GM23338 (cell line): ENCODE results near the gene SP6. TPM values are rescaled to one million over a fixed set of nuclear protein-coding genes. Genes with fewer than 3 reads are reported as not detected.

Source experiments
- ATAC-seq: fragments of 200-7000 bp; cut with Tn5 transposase; 3 replicates; pipeline ENCODE4 v1.9.1; 2020
- DNase-seq: peaks from one replicate; pipeline ENCODE4 v3.0.0-alpha.2; 2015; ENCODE audit warnings: low spot score
- H2AFZ ChIP-seq: fragments of 200-600 bp; sonication (generic); 2 replicates; pipeline ENCODE4 v1.8.0; 2016; ENCODE audit warnings: antibody characterized with exemption, mild to moderate bottlenecking, moderate library complexity
- H3F3A ChIP-seq: fragments of 200-600 bp; sonication (generic); replicated peaks from 2 replicates; pipeline ENCODE4 v1.8.0; 2017; ENCODE audit warnings: antibody characterized with exemption, mixed run types, low read depth
- H3K27ac ChIP-seq: fragments of 200-600 bp; sonication (generic); 2 replicates; pipeline ENCODE4 v1.6.1; 2016; ENCODE audit warnings: low read depth
- H3K27me3 ChIP-seq: fragments of 200-600 bp; sonication (generic); 2 replicates; pipeline ENCODE4 v1.8.0; 2016; ENCODE audit warnings: mild to moderate bottlenecking, mixed run types, moderate library complexity; ENCODE audit not compliant: insufficient read depth
- H3K36me3 ChIP-seq: fragments of 200-600 bp; sonication (generic); 2 replicates; pipeline ENCODE4 v1.8.0; 2016; ENCODE audit warnings: mild to moderate bottlenecking; ENCODE audit not compliant: insufficient read depth
- H3K4me1 ChIP-seq: fragments of 200-600 bp; sonication (generic); 2 replicates; pipeline ENCODE4 v1.8.0; 2016; ENCODE audit warnings: mild to moderate bottlenecking, moderate library complexity; ENCODE audit not compliant: insufficient read depth
- H3K4me2 ChIP-seq: fragments of 200-600 bp; sonication (generic); 2 replicates; pipeline ENCODE4 v1.7.1; 2017; ENCODE audit warnings: mixed run types
- H3K4me3 ChIP-seq: fragments of 200-600 bp; sonication (generic); 2 replicates; pipeline ENCODE4 v1.6.1; 2016; ENCODE audit warnings: mixed run types
- H3K79me2 ChIP-seq: fragments of 200-600 bp; sonication (generic); replicated peaks from 2 replicates; pipeline ENCODE4 v1.8.0; 2017; ENCODE audit warnings: mild to moderate bottlenecking; ENCODE audit not compliant: insufficient read depth
- H3K9me2 ChIP-seq: fragments of 200-600 bp; sonication (generic); 2 replicates; pipeline ENCODE4 v1.8.0; 2017; ENCODE audit not compliant: insufficient read depth
- H4K20me1 ChIP-seq: fragments of 200-600 bp; sonication (generic); replicated peaks from 2 replicates; pipeline ENCODE4 v1.8.0; 2017; ENCODE audit warnings: mild to moderate bottlenecking; ENCODE audit not compliant: insufficient read depth
- H3K27ac Mint-ChIP-seq: 2 replicates; pipeline ENCODE4 v1.8.0; 2020; ENCODE audit warnings: inconsistent platforms, mild to moderate bottlenecking, moderate library complexity, mixed read lengths
- H3K27me3 Mint-ChIP-seq: 3 replicates; pipeline ENCODE4 v1.8.0; 2022; ENCODE audit warnings: low read depth, mild to moderate bottlenecking, moderate library complexity, mixed read lengths, inconsistent platforms; ENCODE audit not compliant: insufficient read depth, poor library complexity
- H3K36me3 Mint-ChIP-seq: 3 replicates; pipeline ENCODE4 v1.8.0; 2021; ENCODE audit warnings: low read depth, mild to moderate bottlenecking, inconsistent platforms, moderate library complexity, mixed read lengths
- H3K4me1 Mint-ChIP-seq: 3 replicates; pipeline ENCODE4 v1.8.0; 2020; ENCODE audit warnings: mild to moderate bottlenecking, inconsistent platforms, mixed read lengths
- H3K4me3 Mint-ChIP-seq: 3 replicates; pipeline ENCODE4 v1.8.0; 2021; ENCODE audit warnings: moderate library complexity, mild to moderate bottlenecking, inconsistent platforms, mixed read lengths
- H3K9me3 Mint-ChIP-seq: 3 replicates; pipeline ENCODE4 v1.8.0; 2020; ENCODE audit warnings: moderate library complexity, mild to moderate bottlenecking, inconsistent platforms, mixed read lengths
- CREB1 ChIP-seq: fragments of 250-450 bp; sonication (Bioruptor Pico); IDR thresholded peaks from 2 replicates; pipeline ENCODE4 v1.5.0; 2020; ENCODE audit warnings: low read depth, mild to moderate bottlenecking, moderate library complexity
- ETS1 ChIP-seq: IDR thresholded peaks from 2 replicates; pipeline ENCODE4 v1.6.1; 2016; ENCODE audit warnings: antibody characterized with exemption
- EZH2 ChIP-seq: fragments of 200-600 bp; sonication (generic); IDR thresholded peaks from one replicate; pipeline ENCODE4 v1.8.0; 2017; ENCODE audit warnings: antibody characterized with exemption, mild to moderate bottlenecking, low read depth; ENCODE audit not compliant: unreplicated experiment
- EZH2phosphoT487 ChIP-seq: fragments of 200-600 bp; sonication (generic); IDR thresholded peaks from one replicate; pipeline ENCODE4 v1.8.1; 2018; ENCODE audit warnings: antibody characterized with exemption; ENCODE audit not compliant: unreplicated experiment
- JUNB ChIP-seq: IDR thresholded peaks from one replicate; pipeline ENCODE4 v1.6.1; 2016; ENCODE audit warnings: antibody characterized with exemption; ENCODE audit not compliant: unreplicated experiment
- NANOG ChIP-seq: IDR thresholded peaks from 2 replicates; pipeline ENCODE4 v1.6.1; 2016; ENCODE audit warnings: antibody characterized with exemption, borderline replicate concordance
- POLR2AphosphoS5 ChIP-seq: IDR thresholded peaks from 2 replicates; pipeline ENCODE4 v1.6.1; 2016; ENCODE audit warnings: antibody characterized with exemption, low read depth
- REST ChIP-seq: IDR thresholded peaks from one replicate; pipeline ENCODE4 v1.6.1; 2018; ENCODE audit warnings: antibody characterized with exemption; ENCODE audit not compliant: unreplicated experiment
- STAT1 ChIP-seq: IDR thresholded peaks from one replicate; pipeline ENCODE4 v1.6.1; 2016; ENCODE audit warnings: antibody characterized with exemption; ENCODE audit not compliant: unreplicated experiment
- ZNF114 ChIP-seq: fragments of 250-450 bp; sonication (Bioruptor Pico); IDR thresholded peaks from 2 replicates; pipeline ENCODE4 v1.5.0; 2020; ENCODE audit warnings: mild to moderate bottlenecking, moderate library complexity
- ZNF331 ChIP-seq: fragments of 250-450 bp; sonication (Bioruptor Pico); IDR thresholded peaks from 2 replicates; pipeline ENCODE4 v1.5.0; 2020; ENCODE audit warnings: low read depth, mild to moderate bottlenecking, moderate library complexity
- polyA plus RNA-seq: library from polyadenylated mRNA; unstranded; fragments of >200 nt; fragmentation: Nextera tagmentation; extraction: Ambion mirVana; gene quantifications from 2 replicates; pipeline ENCODE4 v1.2.1, GENCODE V29; 2016
- total RNA-seq: library from RNA; depleted of rRNA; stranded (reverse); fragments of >200 nt; shearing (Covaris generic); gene quantifications from 2 replicates; pipeline ENCODE4 v1.2.3, GENCODE V29; 2014
- TF ChIP-seq, protein P1 (sequence below): fragments of 250-450 bp; sonication (Bioruptor Pico); IDR thresholded peaks from 2 replicates; pipeline ENCODE4 v1.5.0; 2020; ENCODE audit warnings: mild to moderate bottlenecking, moderate library complexity

SP6 gene
- total and polyA plus RNA-seq, 2 experiments from 2014 or later, result 0.13 to 1.0 TPM

GRCh38 chr17:47806913-47807255 is 44.1 kb downstream of the SP6 start:
- Mint-ChIP-seq H3K4me3 (no peak overlapping the region), H3K4me1 (peaks cover 7% of the 10 kb centered on the region; the same call in 2 of the 3 replicates), H3K27me3 (peaks cover 8% of the 10 kb centered on the region), H3K9me3 (no peaks in the 10 kb centered on the region), H3K36me3 (peaks cover 5% of the 10 kb centered on the region; the same call in 1 of the 3 replicates), H3K27ac (no peak overlapping the region)
- Histone ChIP-seq H3F3A (no peaks in the 10 kb centered on the region), H3K4me2 (no peak overlapping the region), H2AFZ (no peak overlapping the region), H3K27ac (no peak overlapping the region), H3K36me3 (no peaks in the 10 kb centered on the region), H3K27me3 (no peaks in the 10 kb centered on the region), H4K20me1 (no peaks in the 10 kb centered on the region; the same call in 1 of the 2 replicates), H3K4me1 (no peaks in the 10 kb centered on the region), H3K79me2 (no peaks in the 10 kb centered on the region), H3K4me3 (no peak overlapping the region), H3K9me2 (no peaks in the 10 kb centered on the region)
- DNase-seq (no peak), ATAC-seq (no peak)
- TF ChIP-seq EZH2 (no peak), NANOG (no peak), REST (no peak), JUNB (no peak), EZH2phosphoT487 (no peak), STAT1 (no peak), ZNF114 (CRISPR knock-in tag) (no peak), ETS1 (no peak), ZNF331 (CRISPR knock-in tag) (no peak), POLR2AphosphoS5 (no peak), CREB1 (CRISPR knock-in tag) (no peak)
- TF ChIP-seq, protein P1, sequence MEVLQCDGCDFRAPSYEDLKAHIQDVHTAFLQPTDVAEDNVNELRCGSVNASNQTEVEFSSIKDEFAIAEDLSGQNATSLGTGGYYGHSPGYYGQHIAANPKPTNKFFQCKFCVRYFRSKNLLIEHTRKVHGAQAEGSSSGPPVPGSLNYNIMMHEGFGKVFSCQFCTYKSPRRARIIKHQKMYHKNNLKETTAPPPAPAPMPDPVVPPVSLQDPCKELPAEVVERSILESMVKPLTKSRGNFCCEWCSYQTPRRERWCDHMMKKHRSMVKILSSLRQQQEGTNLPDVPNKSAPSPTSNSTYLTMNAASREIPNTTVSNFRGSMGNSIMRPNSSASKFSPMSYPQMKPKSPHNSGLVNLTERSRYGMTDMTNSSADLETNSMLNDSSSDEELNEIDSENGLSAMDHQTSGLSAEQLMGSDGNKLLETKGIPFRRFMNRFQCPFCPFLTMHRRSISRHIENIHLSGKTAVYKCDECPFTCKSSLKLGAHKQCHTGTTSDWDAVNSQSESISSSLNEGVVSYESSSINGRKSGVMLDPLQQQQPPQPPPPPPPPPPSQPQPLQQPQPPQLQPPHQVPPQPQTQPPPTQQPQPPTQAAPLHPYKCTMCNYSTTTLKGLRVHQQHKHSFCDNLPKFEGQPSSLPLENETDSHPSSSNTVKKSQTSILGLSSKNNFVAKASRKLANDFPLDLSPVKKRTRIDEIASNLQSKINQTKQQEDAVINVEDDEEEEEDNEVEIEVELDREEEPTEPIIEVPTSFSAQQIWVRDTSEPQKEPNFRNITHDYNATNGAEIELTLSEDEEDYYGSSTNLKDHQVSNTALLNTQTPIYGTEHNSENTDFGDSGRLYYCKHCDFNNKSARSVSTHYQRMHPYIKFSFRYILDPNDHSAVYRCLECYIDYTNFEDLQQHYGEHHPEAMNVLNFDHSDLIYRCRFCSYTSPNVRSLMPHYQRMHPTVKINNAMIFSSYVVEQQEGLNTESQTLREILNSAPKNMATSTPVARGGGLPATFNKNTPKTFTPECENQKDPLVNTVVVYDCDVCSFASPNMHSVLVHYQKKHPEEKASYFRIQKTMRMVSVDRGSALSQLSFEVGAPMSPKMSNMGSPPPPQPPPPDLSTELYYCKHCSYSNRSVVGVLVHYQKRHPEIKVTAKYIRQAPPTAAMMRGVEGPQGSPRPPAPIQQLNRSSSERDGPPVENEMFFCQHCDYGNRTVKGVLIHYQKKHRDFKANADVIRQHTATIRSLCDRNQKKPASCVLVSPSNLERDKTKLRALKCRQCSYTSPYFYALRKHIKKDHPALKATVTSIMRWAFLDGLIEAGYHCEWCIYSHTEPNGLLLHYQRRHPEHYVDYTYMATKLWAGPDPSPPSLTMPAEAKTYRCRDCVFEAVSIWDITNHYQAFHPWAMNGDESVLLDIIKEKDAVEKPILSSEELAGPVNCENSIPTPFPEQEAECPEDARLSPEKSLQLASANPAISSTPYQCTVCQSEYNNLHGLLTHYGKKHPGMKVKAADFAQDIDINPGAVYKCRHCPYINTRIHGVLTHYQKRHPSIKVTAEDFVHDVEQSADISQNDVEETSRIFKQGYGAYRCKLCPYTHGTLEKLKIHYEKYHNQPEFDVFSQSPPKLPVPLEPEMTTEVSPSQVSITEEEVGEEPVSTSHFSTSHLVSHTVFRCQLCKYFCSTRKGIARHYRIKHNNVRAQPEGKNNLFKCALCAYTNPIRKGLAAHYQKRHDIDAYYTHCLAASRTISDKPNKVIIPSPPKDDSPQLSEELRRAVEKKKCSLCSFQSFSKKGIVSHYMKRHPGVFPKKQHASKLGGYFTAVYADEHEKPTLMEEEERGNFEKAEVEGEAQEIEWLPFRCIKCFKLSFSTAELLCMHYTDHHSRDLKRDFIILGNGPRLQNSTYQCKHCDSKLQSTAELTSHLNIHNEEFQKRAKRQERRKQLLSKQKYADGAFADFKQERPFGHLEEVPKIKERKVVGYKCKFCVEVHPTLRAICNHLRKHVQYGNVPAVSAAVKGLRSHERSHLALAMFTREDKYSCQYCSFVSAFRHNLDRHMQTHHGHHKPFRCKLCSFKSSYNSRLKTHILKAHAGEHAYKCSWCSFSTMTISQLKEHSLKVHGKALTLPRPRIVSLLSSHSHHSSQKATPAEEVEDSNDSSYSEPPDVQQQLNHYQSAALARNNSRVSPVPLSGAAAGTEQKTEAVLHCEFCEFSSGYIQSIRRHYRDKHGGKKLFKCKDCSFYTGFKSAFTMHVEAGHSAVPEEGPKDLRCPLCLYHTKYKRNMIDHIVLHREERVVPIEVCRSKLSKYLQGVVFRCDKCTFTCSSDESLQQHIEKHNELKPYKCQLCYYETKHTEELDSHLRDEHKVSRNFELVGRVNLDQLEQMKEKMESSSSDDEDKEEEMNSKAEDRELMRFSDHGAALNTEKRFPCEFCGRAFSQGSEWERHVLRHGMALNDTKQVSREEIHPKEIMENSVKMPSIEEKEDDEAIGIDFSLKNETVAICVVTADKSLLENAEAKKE (CRISPR knock-in tag), result no peak
